Measurements from ENCODE around the gene DSCAM.
"Not testable (repeated sequence)": the region's sequence is repeated elsewhere in the genome, so short reads cannot be mapped to it uniquely, and the experiment has no call there.

Gene DSCAM

DNA sequence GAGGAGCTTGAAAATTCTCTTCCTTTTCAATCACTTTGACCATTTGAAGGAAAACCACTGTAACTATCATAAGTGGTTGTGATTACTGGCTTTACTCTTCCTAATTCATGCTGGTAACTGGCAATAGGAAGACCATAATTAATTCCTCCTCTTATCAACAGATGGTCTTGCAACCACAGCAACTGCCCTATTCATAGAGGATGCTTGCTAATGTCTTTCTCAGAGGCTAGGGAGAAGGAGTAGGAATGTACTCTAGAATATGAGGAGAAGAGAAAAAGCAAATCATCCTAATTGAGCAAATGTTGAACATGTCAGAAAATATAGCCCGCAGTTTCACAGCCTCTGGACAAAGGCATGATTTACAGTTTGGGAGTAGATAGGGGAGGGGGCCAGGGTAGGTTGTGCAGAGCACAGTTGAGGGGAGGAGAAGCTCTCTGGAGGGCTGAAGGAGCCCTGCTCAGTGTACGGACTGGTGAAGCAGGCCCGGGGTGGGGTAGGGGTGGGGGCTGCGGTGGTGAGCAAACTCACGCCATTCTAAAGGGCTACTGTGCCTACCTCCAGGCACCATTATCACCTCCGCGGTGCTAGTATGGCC, 786.8 kb downstream of the DSCAM start:
- DNase-seq: no peak

DNA sequence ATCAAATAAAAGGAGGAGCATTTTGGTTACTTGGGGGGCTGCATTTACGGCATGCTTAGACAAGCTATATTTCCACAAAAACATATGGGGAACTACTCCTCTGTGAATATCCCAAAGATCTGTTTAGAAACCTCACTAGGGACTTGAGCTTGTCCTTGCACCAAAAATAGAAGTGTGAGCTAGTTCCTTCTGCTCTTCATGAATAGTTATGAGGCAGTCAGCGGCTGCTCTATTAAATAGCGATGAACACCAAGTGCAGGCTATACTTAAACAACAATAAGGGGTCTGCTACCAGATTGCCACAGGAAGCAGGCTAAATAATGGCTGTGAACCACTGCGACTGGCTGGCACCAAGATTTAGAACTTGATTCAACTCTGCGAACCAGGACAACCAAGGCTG, 789.6 kb downstream of the DSCAM start:
- no peak for DNase-seq

DNA sequence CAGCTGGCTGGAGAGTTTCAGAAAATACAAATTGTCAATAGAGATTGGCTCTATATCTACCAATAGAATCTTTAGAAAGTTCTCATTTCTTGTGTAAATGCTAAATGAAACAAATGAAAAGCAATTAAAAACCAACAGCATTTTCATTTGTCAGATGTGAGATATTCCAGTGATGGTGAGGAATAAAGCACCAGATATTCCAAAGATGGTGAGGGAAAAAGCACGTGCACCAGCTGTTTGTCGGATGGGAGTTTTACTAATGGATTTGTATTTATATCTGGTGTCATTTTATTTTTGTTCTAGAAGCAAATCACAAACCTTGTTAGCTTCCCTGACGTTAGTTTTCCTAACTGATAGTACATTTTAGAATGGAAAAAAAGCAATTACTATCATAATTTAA, 790.9 kb downstream of the DSCAM start:
- DNase-seq: no peak

DNA sequence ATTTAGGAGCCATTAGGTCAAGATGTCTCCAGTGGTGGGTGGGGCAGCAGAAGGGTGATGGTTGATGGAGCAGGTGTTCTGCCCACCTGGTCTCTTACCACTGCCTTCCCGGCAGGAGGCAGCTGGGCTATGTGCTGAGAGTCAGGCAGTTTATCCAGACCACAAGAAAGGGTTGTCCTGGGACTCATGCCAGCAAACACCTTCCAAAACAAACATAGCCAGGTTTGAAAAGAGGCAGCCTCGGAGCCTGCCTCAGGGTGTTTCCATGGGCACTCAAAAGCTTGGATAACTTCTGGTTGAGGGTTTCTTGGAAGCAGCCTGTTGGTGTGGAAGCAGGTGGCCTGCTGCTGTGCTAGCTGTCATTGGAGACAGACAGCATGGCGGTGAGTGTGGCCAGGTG, 792.6 kb downstream of the DSCAM start:
- no peak for DNase-seq

DNA sequence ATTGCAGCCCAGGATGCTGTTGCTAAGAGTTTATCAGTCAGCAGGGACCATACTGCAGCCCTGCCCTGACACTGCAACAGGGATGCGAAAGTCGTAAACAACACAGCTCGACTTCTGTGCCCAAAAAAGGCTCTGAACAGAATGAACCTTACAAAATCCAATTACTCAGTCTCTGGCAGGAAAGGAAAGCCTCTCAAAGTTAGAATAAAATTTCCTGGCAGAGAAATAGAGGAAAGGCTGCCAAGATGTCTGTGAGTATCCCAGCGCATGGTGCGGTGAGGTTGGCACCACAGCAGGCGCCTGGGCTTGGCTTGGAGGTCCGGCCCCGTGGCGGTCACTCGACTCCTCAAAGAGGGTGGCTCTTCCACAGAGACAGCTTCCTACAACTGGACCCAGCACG, 794.0 kb downstream of the DSCAM start:
- no peak for DNase-seq

DNA sequence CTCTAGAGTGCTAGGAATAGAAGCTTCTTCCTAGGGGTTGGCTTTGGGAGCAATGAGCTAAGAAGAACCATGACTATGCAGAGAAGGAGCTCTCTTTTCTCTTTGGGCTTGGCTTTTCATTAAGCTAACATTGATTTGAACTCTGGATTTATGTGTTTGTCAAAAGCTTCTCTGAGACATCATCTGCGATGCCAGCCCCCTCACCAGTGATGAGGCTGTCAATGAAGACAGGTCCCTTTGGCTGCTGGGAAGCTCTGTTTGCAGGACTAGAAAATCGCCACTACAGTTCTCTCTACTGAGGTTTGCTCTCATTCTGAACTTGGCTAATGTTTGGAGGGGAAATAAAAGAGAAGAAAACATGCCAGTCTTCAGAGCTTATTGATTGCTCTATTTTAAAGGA, 794.7 kb downstream of the DSCAM start:
- no peak for DNase-seq

DNA sequence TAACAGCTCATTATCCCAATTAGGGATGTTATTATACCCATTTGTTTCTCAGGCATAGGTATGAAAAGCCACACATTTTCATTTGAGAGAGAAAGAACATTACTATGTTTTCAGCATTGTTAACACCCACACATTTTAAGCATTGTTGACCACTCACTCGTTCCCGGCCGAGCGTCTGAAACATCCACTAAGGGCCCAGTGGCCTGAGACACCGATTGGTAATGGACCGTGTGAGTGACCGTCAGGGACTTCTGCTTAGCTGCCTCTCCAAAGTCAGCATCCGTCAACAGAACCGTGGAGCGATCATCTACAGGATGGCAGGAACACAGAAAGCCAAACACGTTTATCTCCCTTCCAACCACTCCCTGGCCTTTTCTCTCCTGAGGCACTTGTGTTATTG, 795.2 kb downstream of the DSCAM start:
- DNase-seq: no peak

DNA sequence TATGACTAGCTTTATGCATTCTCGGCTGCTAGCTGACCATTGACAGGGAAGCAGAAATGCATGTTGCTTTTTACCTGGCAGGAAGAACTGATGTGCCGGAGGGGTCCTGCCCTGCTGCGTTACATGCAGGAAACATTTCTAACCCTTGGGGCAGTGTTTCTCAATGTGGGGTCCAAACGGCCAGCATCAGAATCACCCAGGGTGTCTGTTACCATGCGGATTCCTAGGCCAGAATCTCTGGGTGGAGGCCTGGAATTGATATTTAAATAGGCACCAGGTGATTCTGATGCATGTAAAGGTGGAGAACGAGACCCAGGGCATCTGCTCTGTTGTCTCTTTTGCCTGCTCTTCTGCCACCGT, 797.0 kb downstream of the DSCAM start:
- no peak for DNase-seq

DNA sequence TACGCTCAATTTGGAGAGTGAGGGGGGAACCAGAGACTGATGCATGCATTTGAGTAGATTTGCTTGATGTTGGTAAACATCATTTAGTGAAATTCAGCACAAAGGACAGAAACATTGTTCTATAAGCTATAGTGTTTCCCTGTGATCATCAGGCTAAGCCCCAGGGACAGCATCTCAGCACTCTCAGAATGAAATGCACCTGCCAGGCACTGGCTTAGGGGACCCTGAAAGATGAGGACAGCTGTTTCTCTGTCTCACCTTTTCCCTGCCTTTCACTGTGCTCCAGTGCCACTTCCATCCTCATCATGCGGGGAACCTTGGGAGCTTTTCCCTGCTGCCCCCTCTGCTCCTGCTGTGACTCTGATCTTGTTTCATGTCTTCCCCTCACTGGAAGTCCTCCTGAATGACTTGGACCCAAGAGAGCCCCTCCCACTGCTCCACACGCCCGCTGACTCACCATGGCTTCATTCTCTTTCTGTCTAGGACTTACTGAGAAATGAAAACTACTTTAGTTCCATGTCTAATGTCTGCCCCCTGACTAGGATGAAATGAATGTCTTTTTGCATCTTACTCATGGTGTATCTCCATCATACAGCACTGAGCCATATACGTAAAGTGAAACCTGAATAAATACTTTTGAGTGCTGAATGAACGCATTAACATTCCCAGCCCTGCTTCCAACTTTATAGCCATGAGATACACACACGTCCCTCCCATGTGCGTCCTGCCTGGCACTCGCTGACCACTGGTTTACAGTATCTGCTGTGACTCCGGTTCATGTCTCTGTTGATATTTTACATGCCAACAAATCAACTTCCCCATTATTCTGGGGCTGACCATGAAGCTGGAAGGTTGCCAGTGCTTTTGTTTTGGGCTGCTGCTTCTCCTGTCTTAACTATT, 797.7 kb downstream of the DSCAM start:
- DNase-seq: no peak

DNA sequence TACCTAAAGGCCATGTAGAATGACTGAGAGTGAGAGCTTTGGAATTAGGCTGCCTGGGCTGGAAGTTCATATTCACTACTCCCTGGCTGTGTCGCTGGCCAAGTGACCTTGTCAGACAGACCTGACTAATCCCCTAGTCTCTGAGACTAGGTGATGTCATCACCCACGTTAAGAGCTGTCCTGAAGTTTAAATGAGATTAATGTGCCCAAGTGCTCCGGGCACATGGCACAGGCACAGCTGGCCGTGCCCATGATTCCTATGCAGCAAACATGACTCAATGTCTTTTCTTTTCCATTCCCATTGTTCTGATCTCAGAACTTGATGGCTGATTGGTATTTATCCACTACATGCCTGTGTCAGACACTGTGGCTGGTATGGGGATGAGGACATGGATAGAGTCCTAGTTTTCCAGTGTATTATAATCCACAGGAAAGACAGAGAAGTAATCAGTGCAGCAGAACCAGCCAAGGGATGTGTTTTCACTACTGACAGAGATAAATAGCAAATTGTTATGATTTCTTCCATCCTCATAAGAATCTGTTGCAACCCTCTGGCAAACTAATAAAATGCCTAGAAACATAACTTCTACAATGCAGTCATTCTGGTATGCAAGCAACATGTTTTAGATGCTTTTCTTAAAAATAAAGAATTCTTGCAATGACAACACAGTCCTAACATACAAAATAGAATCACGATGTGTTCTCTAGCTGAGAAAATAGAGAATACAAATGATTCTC, 798.8 kb downstream of the DSCAM start:
- no peak for DNase-seq

DNA sequence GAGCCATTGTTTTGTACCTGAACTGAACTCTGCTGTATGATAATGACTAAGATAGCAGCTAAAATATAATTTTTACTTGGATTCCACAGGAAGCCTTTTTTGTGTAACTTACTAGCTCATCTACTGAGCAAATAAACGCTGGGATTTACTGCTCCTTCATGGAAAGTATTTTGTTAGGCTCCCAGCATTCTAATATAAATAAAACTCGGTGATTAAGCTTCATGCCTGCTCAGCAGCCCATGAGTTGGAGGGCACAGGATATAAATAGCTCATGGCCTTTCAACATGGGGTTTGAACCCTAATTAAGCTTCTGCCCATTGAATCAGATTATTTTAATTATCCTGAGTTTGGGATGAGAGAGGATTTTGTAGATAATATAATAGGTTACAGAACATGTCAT, 799.7 kb downstream of the DSCAM start:
- no peak for DNase-seq

DNA sequence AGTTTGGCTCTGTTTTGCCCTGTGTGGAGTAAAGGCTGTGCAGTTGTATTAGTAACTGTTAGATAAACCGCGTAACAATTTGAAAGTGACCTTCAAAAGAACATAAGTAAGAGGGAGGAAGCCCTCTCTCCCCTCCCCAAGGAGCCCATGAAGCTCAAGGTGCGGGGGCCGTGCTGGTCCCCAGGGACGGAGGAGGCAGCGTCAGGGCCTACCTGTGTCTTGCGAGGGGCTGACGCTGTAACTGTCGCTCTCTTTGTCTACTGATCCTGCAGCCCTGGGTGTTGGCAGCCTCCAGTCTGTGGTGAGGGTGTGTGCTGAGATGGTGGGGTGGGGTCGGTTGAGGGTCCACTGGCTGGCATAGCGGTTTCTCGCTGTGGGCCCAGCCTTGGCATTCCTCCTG, 803.1 kb downstream of the DSCAM start:
- no peak for DNase-seq

DNA sequence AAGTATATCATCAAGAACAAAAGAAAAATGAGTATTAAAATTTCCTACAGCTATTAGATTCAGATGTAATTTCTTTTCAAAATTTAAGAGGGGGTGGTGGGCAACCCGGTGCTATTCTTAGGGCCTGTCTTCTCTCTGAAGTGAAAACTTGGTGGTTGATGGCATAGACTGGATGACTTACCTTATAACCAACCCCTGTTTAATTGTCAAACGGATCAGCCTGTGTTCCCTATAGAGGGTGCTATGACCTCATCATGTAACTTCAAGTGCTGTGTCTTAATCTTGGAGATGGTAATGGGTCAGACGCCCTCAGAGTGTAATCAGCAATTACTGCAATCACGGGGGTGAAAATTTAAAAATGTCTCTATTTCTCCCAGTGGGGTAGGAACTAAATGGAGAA, 803.5 kb downstream of the DSCAM start:
- no peak for DNase-seq

DNA sequence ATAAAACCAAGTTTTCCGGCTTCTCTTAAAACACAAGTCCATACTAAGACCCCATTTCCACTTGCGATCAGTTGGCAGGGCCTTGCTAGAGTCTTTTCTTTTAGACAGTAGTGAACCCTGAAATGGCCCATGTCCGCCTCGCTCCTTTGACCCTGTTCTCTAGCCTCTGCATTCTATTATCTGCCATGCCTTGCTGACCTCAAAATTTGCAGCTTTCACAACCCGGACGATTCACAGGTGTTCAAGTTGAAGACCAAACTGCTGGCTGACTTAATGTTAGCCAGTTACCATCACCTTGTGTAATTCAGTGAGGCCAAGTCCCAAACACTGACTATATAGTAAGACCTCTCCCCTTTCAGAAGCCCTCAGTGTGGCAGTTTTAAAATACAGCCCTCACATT, 805.5 kb downstream of the DSCAM start:
- no peak for DNase-seq

DNA sequence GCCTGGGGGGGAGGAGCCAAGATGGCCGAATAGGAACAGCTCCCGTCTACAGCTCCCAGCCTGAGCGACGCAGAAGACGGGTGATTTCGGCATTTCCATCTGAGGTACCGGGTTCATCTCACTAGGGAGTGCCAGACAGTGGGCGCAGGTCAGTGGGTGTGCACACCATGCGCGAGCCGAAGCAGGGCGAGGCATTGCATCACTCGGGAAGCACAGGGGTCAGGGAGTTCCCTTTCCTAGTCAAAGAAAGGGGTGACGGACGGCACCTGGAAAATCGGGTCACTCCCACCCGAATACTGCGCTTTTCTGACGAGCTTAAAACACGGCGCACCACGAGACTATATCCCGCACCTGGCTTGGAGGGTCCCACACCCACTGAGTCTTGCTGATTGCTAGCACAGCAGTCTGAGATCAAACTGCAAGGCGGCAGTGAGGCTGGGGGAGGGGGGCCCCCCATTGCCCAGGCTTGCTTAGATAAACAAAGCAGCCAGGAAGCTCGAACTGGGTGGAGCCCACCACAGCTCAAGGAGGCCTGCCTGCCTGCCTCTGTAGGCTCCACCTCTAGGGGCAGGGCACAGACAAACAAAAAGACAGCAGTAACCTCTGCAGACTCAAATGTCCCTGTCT, 813.7 kb downstream of the DSCAM start:
- DNase-seq: not testable (repeated sequence)

DNA sequence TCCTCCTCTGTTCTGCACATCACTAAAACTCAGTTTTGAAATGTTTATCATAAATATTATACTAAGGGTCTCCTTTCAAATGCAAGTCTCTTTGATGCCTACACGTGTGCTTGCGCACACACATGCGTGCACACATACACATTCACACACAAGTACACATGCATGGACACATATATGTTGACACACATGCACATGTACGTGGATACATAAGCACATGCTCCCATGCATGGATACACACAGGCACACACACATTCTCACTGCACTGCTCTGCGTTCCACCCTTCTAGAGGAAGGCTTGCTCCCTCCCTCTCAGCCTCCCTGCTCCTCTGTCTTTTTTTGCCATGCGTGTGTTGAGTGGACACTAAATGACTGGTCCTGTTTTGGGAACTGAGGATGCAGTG, 817.1 kb downstream of the DSCAM start:
- no peak for DNase-seq

DNA sequence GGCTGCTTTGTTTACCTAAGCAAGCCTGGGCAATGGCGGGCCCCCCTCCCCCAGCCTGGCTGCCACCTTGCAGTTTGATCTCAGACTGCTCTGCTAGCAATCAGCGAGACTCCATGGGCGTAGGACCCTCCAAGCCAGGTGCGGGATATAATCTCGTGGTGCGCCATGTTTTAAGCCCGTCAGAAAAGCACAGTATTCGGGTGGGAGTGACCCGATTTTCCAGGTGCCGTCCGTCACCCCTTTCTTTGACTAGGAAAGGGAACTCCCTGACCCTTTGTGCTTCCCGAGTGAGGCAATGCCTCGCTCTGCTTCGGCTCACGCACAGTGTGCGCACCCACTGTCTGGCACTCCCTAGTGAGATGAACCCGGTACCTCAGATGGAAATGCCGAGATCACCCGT, 818.6 kb downstream of the DSCAM start:
- not testable (repeated sequence) for DNase-seq

DNA sequence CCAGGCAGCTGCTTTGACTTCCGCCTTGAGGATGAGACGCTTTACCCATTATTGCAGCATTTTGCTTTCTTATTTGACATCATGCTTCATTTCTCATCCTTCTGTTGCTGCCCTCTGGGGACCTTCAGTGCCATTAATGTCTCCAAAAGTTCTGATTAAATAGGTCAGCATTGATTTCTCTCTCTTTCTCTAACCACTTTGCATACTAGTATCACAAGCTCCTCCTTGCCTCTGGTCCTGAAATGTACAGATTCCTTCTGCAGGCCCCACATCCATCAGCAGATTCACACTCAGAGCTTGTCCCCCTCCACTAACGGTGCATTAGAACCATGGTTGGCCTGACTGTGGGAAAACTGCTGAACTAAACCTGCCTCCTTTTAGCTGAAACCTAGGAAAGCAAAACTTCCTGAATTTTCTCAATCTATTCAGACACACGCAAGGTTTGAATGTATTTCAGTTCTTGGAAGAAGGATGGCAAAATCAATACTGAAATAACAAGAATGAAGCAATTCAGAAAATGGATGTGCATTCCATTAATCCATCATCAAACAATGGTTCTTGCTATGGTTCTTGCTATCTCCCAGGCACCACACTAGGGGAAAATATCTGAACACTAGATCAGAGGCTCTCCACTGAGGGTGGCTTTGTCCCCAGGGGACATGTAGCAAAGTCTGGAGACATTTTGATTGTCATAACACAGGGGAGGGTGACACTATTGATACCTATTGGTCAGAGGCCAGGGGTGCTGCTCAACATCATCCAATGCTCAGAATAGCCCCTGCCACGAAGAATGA, 825.2 kb downstream of the DSCAM start:
- no peak for DNase-seq

DNA sequence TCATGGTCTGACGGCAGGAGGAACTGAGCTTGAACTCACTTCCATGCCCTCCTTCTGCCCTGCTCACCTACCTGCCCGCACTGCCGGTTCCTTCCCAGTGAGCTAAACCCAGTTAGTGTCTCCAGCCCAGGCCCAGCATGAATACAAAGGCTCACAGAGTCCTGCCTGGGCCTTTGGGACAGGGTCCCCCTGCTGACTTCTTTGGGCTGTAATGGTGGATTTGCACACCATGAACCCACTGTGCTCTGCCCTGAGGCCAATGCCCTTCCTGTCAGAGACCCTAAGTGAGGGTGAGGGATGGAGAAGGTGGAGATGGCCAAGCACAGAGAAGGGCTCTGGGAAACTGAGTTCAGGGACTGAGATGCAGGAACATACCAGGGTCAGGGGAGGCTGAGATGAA, 826.3 kb downstream of the DSCAM start:
- no peak for DNase-seq

DNA sequence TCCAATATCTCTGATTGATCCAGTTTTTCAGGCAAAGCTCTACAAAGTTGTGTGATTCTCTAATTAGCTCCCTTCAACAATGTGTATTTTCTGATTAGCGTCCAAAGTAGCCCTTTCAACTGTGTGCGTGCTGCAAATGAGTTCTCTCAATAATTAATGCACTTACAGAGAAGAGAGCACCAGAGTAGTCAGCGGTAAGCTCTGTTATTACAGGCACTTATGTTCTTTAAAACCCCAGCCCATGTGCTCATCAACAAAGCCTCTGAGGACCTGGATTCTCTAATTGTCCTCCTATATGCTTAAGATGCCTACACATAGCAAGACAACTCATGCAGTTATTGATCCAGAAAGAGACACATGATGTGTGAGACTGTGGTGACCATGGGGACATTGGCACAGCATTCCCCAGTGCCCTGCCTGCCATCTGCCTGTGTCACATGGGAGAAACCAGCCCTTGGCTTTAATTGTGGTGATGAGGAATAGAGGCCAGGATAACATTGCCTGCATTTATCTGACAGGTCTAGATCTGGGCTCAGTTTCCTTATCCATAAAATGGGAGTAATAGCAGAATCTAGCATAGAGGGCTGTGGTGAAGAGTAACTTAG, 828.0 kb downstream of the DSCAM start:
- DNase-seq: no peak

DNA sequence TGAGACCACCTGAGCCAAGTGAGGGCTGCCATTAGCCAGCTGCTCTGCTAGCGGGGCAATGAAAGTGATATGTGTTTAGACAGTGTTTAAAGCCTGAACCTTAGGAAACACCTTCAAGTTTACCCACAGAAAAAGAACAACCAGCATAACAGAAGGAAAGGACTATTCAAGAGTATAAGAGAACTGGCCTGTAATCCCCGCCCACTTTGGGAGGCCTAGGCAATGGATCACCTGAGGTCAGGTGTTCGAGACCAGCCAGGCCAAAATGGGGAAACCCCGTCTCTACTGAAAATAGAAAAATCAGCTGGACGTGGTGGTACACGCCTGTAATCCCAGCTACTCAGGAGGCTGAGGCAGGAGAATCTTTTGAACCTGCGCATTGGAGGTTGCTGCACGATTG, 830.3 kb downstream of the DSCAM start:
- no peak for DNase-seq

DNA sequence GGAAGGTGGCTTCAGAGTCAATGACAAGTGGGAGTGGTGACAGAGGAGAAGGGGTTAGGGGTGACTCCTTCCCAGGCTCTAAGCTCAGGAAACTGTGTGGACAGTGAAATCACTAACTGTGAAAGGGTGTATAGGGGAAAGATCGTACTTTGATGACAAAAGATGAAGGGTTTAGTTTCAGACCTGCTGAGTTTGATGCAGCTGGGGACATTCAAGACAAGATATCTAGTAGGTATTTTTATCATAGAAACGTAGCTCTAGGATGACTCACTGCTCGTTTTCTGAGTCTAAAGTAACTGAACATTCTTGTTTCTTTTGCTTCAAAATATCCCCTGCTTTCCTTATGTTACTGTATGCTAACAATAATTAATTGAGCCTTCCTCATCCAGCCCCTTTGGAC, 830.7 kb downstream of the DSCAM start:
- DNase-seq: no peak
